Right lobe of liver (tissue), 6 donors: ENCODE data around the gene FTH1. TPM values are rescaled to one million over a fixed set of nuclear protein-coding genes. Genes with fewer than 3 reads are reported as not detected.
A peak's percentile ranks its signal among the peaks of the same experiment; 100 is the strongest.

Experiments used
- ATAC-seq, 4 donors: fragments of 200-7000 bp; cut with Tn5 transposase; one replicate each; pipeline ENCODE4 v1.9.1; 2020; ENCODE audit warnings: mild to moderate bottlenecking in 4 of 4, moderate library complexity in 4 of 4
- DNase-seq, 3 donors: peaks; one replicate each; pipeline ENCODE4 v3.0.0-alpha.2; 2020
- H3K27ac ChIP-seq, 3 donors: fragments of 200-600 bp; one replicate each; pipeline ENCODE4 v1.8.0; 2022
- H3K27me3 ChIP-seq, 2 donors: fragments of 200-600 bp; one replicate each; pipeline ENCODE4 v1.8.0; 2022
- H3K36me3 ChIP-seq, 4 donors: fragments of 200-600 bp; sonication (generic) in 1 of 4; one replicate each; pipeline versions ENCODE4 v1.5.1 to v1.8.0; 2017 to 2022; ENCODE audit warnings: control low read depth in 1 of 4
- H3K4me1 ChIP-seq, 4 donors: fragments of 200-600 bp; sonication (generic) in 1 of 4; one replicate each; pipeline versions ENCODE4 v1.5.1 to v1.8.0; 2017 to 2022; ENCODE audit warnings: control low read depth in 1 of 4
- H3K4me3 ChIP-seq, 3 donors: fragments of 200-600 bp; one replicate each; pipeline ENCODE4 v1.8.0; 2022
- H3K9me3 ChIP-seq, 4 donors: fragments of 200-600 bp; sonication (generic) in 1 of 4; one replicate each; pipeline versions ENCODE4 v1.5.1 to v1.8.0; 2017 to 2022; ENCODE audit warnings: control low read depth in 1 of 4
- POLR2A ChIP-seq: fragments of 450-650 bp; IDR thresholded peaks from one replicate; pipeline ENCODE4 v1.6.1; 2017; ENCODE audit warnings: antibody characterized with exemption, mild to moderate bottlenecking
- WGBS: methylation state at CpG from one replicate; pipeline ENCODE4 v1.1.6; 2018; ENCODE audit warnings: low coverage, low lambda C conversion rate; ENCODE audit not compliant: insufficient coverage; ENCODE audit errors: missing lambda C conversion rate; 5-methylcytosine and 5-hydroxymethylcytosine counted together
- intact Hi-C, 2 donors: fragments of 100-400 bp; cut with DNase I; formaldehyde crosslinking; loops; one replicate each; pipeline versions ENCODE4 v1.11.2 to v1.14.1; 2022
- total RNA-seq, 6 experiments: library from RNA; depleted of rRNA in 2 of 6; stranded (reverse); fragments of >200 nt in 2 of 6; fragmentation: NEBNext Ultra II Directional in 3 of 6; extraction: Animal tissue kit (Norgen Biotek cat#: 25700) in 3 of 6; gene quantifications; one replicate each; pipeline versions ENCODE4 v1.1.0 to v1.2.4, GENCODE V29; 2016 to 2023
- TF ChIP-seq, protein P1 (sequence below), 4 donors: fragments of 200-600 bp in 3 of 4; fragments of 450-650 bp in 1 of 4; IDR thresholded peaks; one replicate each; pipeline versions ENCODE4 v1.5.1 to v1.8.0; 2016 to 2022; ENCODE audit warnings: antibody characterized with exemption in 4 of 4, mild to moderate bottlenecking in 2 of 4
- donor health status: DM: no; HTN: yes; CAD: no.
- donor health status: DM: no; HTN: no; CAD: no.
- donor health status: DM: no; HTN: no; CAD: no.
- donor health status: DM: no; HTN: yes; CAD: no.
- donor health status: DM: no; HTN: yes; CAD: no.

Gene FTH1
- total RNA-seq, 6 experiments from 2014 or later = 1,131 to 2,981 (median 2,140) TPM

DNA sequence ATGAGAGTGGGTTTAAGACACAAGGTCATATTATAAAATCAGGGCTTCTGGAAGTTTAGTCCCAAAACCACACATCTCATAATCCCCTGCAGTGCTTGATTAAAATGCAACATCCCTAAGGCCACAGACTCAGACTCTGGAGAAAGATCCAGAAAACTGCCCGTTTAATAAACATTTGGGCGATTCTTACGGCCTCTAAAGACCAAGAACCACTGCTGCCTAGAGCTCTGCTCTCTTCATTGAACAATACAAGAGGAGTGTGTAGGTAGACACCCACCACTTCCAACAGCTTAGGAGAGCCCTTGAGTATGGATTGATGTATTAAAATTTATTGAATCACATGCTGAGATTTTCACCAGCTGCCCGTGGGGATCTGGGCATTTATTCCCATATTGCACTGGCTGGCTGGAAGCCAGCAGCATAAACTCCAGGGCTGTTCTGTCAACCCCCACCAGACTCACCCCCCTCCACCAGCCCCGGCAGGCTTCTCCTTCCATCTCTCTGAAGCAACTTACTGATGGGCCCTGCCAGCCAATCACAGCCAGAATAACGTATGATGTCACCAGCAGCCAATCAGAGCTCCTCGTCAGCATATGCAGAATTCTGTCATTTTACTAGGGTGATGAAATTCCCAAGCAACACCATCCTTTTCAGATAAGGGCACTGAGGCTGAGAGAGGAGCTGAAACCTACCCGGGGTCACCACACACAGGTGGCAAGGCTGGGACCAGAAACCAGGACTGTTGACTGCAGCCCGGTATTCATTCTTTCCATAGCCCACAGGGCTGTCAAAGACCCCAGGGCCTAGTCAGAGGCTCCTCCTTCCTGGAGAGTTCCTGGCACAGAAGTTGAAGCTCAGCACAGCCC lies 18.0 kb downstream of the FTH1 start:
- Histone ChIP-seq H3K9me3 (no peaks in the 10 kb centered on the region), H3K4me1 (peaks cover 0 to 4% (median 0%) of the 10 kb centered on the region in 4 donors), H3K27me3 (no peaks in the 10 kb centered on the region), H3K4me3 (no peak overlapping the region), H3K27ac (no peak overlapping the region), H3K36me3 (no peaks in the 10 kb centered on the region)
- 39% methylated on average over 7 of the region's 9 CpGs for WGBS
- peak; percentile 22 for TF ChIP-seq POLR2A
- TF ChIP-seq, protein P1, sequence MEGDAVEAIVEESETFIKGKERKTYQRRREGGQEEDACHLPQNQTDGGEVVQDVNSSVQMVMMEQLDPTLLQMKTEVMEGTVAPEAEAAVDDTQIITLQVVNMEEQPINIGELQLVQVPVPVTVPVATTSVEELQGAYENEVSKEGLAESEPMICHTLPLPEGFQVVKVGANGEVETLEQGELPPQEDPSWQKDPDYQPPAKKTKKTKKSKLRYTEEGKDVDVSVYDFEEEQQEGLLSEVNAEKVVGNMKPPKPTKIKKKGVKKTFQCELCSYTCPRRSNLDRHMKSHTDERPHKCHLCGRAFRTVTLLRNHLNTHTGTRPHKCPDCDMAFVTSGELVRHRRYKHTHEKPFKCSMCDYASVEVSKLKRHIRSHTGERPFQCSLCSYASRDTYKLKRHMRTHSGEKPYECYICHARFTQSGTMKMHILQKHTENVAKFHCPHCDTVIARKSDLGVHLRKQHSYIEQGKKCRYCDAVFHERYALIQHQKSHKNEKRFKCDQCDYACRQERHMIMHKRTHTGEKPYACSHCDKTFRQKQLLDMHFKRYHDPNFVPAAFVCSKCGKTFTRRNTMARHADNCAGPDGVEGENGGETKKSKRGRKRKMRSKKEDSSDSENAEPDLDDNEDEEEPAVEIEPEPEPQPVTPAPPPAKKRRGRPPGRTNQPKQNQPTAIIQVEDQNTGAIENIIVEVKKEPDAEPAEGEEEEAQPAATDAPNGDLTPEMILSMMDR (IDR thresholded peaks at IDR 0.05) = no peak
- DNase-seq (peak in 1 of 3 donors; percentile 43), ATAC-seq (peak in 3 of 4 donors; percentile 35 to 57 (median 57))
- intact Hi-C loops = loop anchor here (5.0 to 10.0 kb wide), 2 partner anchors 52 to 155 kb away; partner anchors contain the start of genes FEN1 (in 1 of the 2) and TMEM258 (in 1 of the 2)

DNA sequence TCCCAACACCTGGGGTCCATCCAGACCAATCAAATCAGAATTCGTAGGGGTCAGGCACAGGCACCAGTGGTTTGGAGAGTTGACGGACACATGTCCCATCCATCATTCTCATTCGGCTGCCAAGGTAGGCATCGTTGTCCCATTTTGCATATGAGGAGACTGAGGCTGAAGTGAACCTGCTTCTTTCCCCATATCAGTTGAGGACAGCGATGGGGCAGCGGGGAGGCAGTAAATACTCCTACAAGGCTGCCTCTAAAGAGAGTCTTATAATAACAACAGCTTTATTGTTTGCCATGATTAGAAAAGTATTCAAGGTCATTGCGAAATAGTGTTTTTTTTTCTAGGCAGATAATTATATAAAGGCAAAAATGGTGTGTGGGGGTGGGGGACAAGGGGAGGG lies 18.9 kb downstream of the FTH1 start:
- Histone ChIP-seq H3K27me3 (no peaks in the 10 kb centered on the region), H3K36me3 (no peaks in the 10 kb centered on the region), H3K9me3 (no peaks in the 10 kb centered on the region), H3K27ac (no peak overlapping the region), H3K4me3 (no peak overlapping the region), H3K4me1 (peaks cover 0 to 4% (median 0%) of the 10 kb centered on the region in 4 donors)
- ATAC-seq = no peak
- DNase-seq = no peak
- intact Hi-C loops = loop anchor here (5.0 to 10.0 kb wide), 2 partner anchors 51 to 154 kb away; partner anchors contain the start of genes FEN1 (in 1 of the 2) and TMEM258 (in 1 of the 2)
- WGBS = 76% methylated on average over 7 of the region's 7 CpGs
- TF ChIP-seq POLR2A = no peak
- TF ChIP-seq, protein P1 (IDR thresholded peaks at IDR 0.05) = no peak

DNA sequence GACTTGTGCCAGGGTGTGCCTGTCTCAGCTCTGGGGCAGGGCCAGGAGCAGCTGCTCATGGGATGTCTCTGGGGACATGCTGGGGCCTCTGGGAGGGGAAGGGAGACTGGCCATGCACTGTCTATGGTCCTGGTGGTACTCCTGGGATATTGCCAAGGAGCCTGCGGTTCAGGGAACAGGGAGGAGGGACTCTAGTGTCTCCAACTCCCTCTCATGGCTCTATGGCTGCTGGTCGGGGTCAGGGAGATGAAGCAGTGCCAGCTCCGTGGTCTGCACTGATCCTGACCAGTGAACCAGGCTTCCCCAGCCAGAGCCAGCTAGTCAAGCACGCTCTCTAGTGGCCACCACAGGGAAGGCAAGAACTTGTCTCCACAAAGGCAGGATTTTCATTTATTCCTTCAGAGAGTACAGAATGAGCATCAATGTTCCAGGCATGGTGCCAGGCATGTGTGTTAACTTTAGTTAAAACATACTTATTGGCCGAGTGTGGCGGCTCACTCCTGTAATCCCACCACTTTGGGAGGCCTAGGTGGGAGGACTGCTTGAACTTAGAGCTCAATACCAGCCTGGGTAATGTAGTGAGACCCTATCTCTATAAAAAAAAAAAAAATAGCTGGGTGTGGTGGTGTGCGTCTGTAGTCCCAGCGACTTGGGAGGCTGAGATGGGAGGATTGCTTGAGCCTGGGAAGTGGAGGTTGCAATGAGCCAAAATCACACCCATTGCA lies 19.8 kb downstream of the FTH1 start:
- Histone ChIP-seq H3K4me1 (peaks cover 0 to 4% (median 0%) of the 10 kb centered on the region in 4 donors), H3K27me3 (no peaks in the 10 kb centered on the region), H3K9me3 (no peaks in the 10 kb centered on the region), H3K36me3 (no peaks in the 10 kb centered on the region), H3K4me3 (no peak overlapping the region), H3K27ac (no peak overlapping the region)
- WGBS = 11% methylated on average over 5 of the region's 8 CpGs
- intact Hi-C loops = loop anchor here (5.0 to 10.0 kb wide), 2 partner anchors 50 to 153 kb away; partner anchors contain the start of genes FEN1 (in 1 of the 2) and TMEM258 (in 1 of the 2)
- peak; percentile 93 to 97 (median 94) for ATAC-seq
- DNase-seq = peak; percentile 83 to 84 (median 83)
- TF ChIP-seq POLR2A = no peak
- TF ChIP-seq, protein P1 (IDR thresholded peaks at IDR 0.05) = peak; percentile 89 to 95 (median 91)

DNA sequence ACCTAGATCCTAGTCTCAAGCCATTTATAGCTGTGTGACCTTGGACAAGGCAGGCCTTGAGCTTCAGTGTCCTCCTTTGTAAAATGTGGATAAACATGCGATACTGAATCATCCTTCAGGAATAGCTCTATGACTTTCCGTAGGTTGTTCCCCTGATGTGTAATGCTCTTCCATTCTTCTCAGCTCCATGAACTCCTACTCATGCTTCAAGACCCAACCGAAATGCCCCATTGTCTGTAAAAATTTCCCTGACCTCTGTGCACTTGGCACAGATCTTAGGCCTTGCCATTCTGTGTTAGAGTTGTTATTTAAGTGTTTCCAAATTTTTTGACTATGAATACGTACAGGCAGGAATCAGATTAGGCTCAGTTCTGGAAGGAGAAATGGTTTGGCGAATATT lies 20.5 kb downstream of the FTH1 start:
- no peaks in the 10 kb centered on the region for H3K27me3 ChIP-seq
- no peaks in the 10 kb centered on the region for H3K9me3 ChIP-seq
- 88% methylated on average over 4 of the region's 5 CpGs for WGBS
- H3K36me3 ChIP-seq = no peaks in the 10 kb centered on the region
- DNase-seq (no peak), ATAC-seq (no peak)
- no peak overlapping the region for H3K27ac ChIP-seq
- H3K4me3 ChIP-seq = no peak overlapping the region
- TF ChIP-seq, protein P1 (IDR thresholded peaks at IDR 0.05) = no peak
- no peak for TF ChIP-seq POLR2A
- peaks cover 0 to 4% (median 0%) of the 10 kb centered on the region in 4 donors for H3K4me1 ChIP-seq
- intact Hi-C loops = loop anchor here (5.0 to 10.0 kb wide), 2 partner anchors 50 to 152 kb away; partner anchors contain the start of genes FEN1 (in 1 of the 2) and TMEM258 (in 1 of the 2)
